Stimulated activated CD8-positive, alpha-beta memory T cell treated with anti-CD3 and anti-CD28 coated beads, Interleukin-7, amount 100 ng/mL, for 24 hours (primary cell): ENCODE measurements around the gene SLC66A3.
"Not testable (repeated sequence)": the region's sequence is repeated elsewhere in the genome, so short reads cannot be mapped to it uniquely, and the experiment has no call there.

ENCODE experiments used
- DNase-seq: peaks from one replicate; pipeline ENCODE4 v3.0.0-alpha.2; 2020; ENCODE audit warnings: low read depth

Gene SLC66A3

DNA sequence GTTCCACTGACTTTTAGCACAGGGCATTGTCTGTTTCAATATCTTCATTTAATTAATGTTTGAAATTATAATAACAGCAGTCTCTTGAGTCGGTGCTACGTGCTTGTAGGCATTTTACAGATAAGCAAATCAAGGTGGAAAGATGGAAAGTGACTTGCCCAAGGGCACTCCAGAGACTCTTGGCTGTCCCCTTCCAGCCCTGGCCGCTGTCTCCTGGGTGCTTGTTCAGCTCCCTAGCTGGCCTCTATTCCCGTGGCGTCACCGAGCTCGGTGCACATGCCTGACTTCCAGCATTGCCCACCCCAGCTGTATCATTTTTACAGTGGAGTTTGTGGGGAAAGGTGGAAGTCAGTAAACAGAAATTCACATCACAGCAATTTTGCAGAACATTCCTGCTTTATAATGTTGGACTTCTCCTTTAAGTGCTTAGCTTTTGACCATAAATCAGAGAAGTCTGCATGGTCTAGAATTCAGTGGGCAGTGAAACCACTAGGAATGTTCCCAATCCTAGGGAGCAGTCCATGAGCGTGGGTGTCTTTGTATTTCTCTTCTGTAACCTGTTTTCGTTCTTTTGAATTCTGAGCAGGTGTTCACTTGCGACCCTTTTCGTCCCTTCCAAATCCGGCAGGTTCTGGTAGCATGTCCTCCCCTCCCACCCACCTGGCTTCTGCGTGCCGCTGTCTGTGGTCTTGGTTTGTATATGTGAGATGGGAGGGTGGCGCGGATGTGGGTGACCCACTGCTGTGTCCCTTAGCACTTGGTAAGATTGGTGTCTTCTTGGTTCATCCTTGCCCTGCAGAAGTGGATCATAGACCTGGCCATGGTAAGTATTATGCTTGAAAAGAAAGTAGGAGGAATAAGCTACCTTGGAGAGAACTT, 8.4 kb downstream of the SLC66A3 start:
- DNase-seq, result no peak

GRCh38 chr2:11165046-11165445, 9.8 kb downstream of the SLC66A3 start:
- not testable (repeated sequence) for DNase-seq

GRCh38 chr2:11166476-11166875, 11.2 kb downstream of the SLC66A3 start:
- no peak for DNase-seq

DNA sequence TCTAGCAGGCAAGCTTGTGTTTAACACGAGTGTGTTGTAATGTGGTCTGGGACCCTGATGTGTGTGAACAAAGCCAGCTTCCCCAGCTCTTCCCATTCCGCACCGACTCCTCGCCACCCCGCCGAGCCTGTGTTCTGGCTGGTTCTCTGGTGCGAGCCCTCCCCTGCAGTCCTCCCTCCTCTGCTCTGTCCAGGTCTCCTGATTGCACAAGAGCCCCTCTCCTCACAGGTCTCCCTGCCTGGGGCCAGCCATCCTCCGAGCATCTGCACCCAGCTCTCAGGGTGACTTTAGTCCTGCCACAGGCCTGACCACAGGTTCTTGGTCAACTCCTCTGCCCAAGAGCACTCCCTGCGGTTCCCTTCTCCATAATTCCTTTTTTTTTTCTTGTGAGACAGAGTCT, 13.2 kb downstream of the SLC66A3 start:
- no peak for DNase-seq

DNA sequence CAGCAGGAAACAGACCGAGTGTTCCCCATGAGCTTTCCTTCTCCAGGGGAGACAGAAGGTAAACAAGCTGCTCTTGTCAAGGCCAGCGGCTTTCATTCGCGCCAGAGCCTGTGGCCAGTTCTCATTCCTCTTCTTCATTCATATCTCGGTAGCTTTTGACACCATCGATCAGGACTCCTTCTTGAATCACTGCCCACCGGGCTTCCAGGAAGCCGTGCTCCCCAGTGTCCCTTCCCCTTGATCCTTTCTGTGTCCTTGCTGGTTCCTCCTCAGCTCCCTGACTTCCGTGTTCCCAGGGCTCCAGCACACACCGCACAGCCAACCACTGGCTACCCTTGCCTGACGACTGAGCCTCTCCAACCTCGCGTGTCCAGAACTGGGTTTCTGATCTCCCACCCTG, 14.1 kb downstream of the SLC66A3 start:
- no peak for DNase-seq

GRCh38 chr2:11174222-11174621, 19.0 kb downstream of the SLC66A3 start:
- no peak for DNase-seq

GRCh38 chr2:11175293-11175795, 20.1 kb downstream of the SLC66A3 start:
- no peak for DNase-seq

DNA sequence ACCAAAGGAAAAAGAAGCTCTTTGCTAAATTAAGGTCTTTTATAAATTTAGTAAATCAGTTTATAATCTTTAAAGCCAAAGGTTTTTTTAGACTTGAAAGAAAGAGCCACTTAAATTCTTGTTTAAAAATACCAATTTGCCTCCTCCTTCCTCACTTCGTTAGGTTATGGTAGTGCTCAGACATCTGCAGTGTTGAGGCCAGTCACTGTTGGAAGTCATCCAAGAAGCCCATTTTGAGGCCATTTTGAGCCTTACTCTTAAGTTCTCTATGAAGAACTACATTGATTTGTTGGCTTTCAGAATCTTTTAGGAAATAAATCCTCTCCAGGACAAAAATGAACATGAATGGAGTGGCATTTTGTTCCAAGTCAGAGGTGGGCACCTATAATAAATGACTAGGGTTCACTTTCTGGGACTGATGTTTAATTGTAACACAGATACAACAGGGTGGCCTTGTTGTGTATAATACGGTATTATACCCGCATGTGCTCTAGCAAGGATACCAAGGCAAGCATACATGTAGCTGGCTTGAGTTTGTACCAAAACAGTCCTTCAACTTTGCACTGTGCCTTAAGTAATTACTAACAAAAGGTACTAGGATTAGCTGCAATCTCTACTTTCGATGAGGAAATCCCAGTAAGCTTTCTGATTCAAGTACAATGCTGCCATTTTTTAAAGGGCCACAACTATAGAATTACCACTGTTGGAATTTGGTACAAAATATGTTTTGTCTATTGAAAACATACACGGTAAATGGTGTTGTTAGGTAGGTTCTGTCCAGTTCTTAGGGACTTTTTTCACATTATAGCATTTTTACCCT, 22.8 kb downstream of the SLC66A3 start:
- DNase-seq, result no peak

DNA sequence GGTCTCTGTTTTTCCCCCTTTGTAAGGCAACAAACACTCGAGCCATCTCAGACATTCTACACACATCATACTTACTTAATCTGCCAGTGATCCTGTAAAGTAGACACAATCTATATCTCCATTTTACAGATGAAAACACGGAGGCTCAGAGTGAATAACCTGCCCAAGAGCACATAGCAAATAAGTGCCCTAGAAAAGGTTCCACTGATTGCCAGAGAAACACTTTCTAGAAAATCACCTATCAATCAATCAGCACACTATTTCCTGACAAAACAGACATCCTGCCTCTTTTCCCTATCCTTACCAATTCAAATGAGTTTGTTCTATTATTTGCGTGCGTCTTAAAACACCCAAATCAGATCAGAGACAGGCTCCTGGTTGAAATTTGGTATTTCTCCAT, 23.9 kb downstream of the SLC66A3 start:
- DNase-seq, result no peak

- DNase-seq, result no peak
These were observed 24.6 kb downstream of the SLC66A3 start for GRCh38 chr2:11179899-11180298.

DNA sequence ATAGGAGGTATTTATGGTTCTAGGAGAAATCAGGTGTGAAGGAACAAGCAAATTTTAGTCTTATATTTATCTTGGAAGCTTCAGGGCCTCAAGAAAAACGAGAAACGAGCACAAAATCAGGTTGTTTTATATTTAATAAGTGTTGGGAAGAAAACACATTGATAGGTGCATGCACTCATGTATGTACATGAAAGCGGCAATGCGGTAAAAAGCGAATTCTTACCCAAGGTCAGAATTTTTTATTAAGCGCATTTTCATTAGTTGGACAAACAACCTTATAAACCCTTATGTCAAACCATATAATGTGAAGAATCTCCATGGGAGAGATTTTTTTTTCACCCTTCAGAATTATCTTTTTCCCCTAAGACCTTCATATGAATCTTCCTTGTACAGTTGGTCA, 25.4 kb downstream of the SLC66A3 start:
- no peak for DNase-seq

DNA sequence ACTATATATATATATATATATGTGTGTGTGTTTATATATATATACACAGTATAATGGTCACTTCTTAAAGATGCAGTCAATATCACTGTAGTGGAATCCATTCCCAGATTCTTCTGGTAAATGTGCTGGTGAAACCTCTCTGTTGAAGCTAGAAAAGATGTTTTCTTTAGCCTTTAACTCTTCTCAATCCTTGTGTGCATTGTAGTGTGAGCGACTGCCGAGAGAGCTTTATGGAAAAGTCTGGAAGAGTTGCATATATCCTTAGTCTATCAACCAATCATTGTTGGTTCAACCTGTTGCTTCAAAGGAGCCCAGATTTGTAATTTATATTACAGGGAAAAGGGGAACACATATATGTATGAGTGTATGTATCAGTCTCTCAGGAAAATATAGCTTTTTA, 27.7 kb downstream of the SLC66A3 start:
- DNase-seq, result no peak

- no peak for DNase-seq
These were observed 30.9 kb downstream of the SLC66A3 start for GRCh38 chr2:11186145-11186544.

GRCh38 chr2:11187083-11187619, 31.9 kb downstream of the SLC66A3 start:
- DNase-seq, result no peak

- DNase-seq, result no peak
These were observed 32.5 kb downstream of the SLC66A3 start for GRCh38 chr2:11187731-11188130.

DNA sequence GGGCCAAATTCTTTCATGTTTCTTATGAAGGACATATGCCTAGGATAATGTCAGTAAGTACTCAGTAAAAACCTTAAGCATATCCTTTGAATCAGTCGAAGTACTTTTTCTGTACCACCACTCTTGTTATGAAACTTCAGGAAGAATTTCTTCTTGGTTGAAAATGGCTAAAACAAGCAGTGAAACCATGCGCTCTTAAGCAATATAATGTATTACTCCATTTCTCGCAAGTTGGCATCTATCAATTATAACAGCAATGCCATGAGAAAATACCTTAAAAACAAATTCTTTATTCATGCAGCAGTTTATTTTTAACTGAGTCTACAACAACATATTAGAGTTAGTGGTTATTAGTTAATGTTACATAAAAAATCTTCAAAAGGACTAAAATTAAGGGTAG, 41.0 kb downstream of the SLC66A3 start:
- DNase-seq, result no peak

DNA sequence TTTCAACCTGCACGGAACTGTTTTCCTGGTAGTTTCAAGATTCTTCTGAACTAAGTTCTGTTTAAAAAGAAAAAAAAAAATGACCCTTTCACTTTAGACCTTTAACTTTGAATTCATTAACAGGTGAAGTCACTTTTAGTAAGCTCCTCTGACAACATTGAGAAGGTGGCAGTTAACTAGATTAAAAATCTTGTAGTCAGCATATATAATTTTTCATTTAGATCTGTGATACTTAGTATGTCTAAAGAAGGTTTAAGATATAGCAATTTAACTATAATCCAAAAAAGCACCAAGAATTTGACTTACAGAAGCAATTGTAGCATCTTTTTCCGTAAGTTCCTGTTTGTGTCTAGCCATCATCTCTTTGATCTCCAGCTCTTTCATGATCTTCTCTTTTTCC, 45.4 kb downstream of the SLC66A3 start:
- DNase-seq, result no peak

- DNase-seq, result no peak
These were observed 46.7 kb downstream of the SLC66A3 start for GRCh38 chr2:11201969-11202368.

DNA sequence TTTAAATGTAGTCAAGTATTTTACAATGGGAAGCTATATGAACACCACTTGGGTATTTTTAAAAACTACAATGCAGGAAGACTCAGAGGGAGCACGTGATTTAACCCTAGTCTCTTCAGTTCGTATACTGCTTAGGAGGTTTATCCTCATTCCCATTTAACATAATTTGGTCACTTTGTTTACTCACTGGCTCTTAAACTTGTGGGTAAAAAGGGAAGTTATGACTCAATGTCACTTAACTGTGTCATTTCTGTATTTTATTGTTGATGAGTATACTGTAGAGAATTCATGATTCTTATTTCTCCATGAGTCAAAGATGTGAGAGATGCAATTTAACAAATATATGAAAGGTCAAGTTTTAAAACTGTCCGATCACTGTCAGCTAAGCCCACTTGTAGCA, 48.2 kb downstream of the SLC66A3 start:
- no peak for DNase-seq

GRCh38 chr2:11208083-11208482, 52.8 kb downstream of the SLC66A3 start:
- no peak for DNase-seq

GRCh38 chr2:11212645-11213044, 57.4 kb downstream of the SLC66A3 start:
- no peak for DNase-seq

DNA sequence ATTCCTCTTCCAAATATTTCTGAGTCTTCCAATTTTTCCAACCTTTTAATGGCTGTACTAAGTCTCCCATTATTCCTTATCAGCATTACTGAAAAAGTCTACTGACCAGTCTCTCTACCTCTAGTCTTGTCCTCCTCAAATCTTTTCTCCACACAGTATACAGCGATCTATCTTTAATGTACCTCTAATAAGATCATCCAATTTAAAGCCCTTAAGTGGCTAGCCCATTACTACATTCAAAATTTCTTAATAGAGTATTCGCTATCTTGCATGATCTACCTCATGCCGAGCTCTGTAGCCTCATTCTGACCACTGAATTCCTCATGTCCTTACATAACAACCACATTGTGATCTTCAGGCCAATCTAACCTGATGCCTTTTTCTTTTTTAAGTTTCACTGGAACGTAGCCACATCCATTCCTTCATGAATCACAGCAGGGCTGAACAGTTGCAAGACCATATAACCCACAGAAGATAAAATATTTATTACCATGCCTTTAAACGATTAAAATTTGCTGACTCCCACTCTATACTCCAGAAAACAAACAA, 57.9 kb downstream of the SLC66A3 start:
- no peak for DNase-seq

- no peak for DNase-seq
These were observed 58.7 kb downstream of the SLC66A3 start for GRCh38 chr2:11213975-11214374.
